K562 (cell line): ENCODE data around the gene LRRC26. TPM values are rescaled to one million over a fixed set of nuclear protein-coding genes. Genes with fewer than 3 reads are reported as not detected.

Source experiments
- HNRNPL ChIP-seq: fragments of 200-400 bp; formaldehyde crosslinking; IDR thresholded peaks from 2 replicates; pipeline ENCODE4 v1.6.1; 2017; ENCODE audit warnings: low read depth, mild to moderate bottlenecking, low read length
- NR2C2 ChIP-seq, 2 experiments: fragments of 200-800 bp in 1 of 2; sonication (Bioruptor generic) in 1 of 2; sonication (generic) in 1 of 2; formaldehyde crosslinking in 1 of 2; IDR thresholded peaks; 2 replicates each; pipeline versions ENCODE4 v1.6.1 to v1.8.0; 2016 to 2022; ENCODE audit warnings: mild to moderate bottlenecking in 1 of 2, missing compliant biosample characterization in 1 of 2, missing genetic modification characterization in 1 of 2, missing genetic modification reagents in 1 of 2
- REST ChIP-seq, 2 experiments: fragments of 450-650 bp; formaldehyde crosslinking in 1 of 2; IDR thresholded peaks; 2 replicates each; pipeline versions ENCODE4 v1.4.0 to v1.6.1; 2014 to 2020; ENCODE audit warnings: mild to moderate bottlenecking in 2 of 2, borderline replicate concordance in 1 of 2, low read depth in 1 of 2
- ZNF3 ChIP-seq: fragments of 250-450 bp; sonication (Bioruptor Pico); IDR thresholded peaks from 2 replicates; pipeline ENCODE4 v1.5.0; 2021; ENCODE audit warnings: mild to moderate bottlenecking, moderate library complexity
- polyA plus RNA-seq, 8 experiments: library from polyadenylated mRNA; depleted of rRNA in 4 of 8; stranded (reverse) in 5 of 8; unstranded in 3 of 8; fragments of >200 nt; fragmentation: Nextera tagmentation in 2 of 8; fragmentation: Illumina TruSeq in 1 of 8; extraction: Ambion mirVana in 2 of 8; extraction: Trizol in 1 of 8; gene quantifications; 2 replicates each; pipeline versions ENCODE4 v1.2.1 to v1.2.3, GENCODE V29; 2011 to 2014; ENCODE audit warnings: inconsistent platforms in 1 of 8, missing spikeins in 1 of 8
- total RNA-seq, 7 experiments: library from RNA; depleted of rRNA in 6 of 7; stranded (reverse); fragments of >200 nt in 6 of 7; fragmentation: Illumina TruSeq in 2 of 7; extraction: Trizol in 2 of 7; gene quantifications; 2 replicates each; pipeline versions ENCODE4 v1.2.1 to v1.2.3, GENCODE V29; 2011 to 2021; ENCODE audit warnings: low replicate concordance in 1 of 7

LRRC26 gene
- total and polyA plus RNA-seq, 9 of the 15 experiments (the other 6 are each of a cell fraction or from before 2014, with no cell fraction given), result not detected

- 0 out of 2 replicates have a peak, but pooled peaks have one; percentile 10 for TF ChIP-seq REST (IDR thresholded peaks at IDR 0.05; ENCODE audit: borderline replicate concordance)
- TF ChIP-seq REST (CRISPR knock-in tag; IDR thresholded peaks at IDR 0.05; ENCODE audit: low read depth), result no peak
- TF ChIP-seq HNRNPL, result peak; percentile 54; the same call in 1 of the 2 replicates
- TF ChIP-seq ZNF3 (CRISPR knock-in tag), result no peak
- TF ChIP-seq NR2C2 (CRISPR knock-in tag; IDR thresholded peaks at IDR 0.05), result no peak
- TF ChIP-seq NR2C2 (tag; IDR thresholded peaks at IDR 0.05), result no peak
Measured at GRCh38 chr9:137213160-137214060, 43.6 kb upstream of the LRRC26 start (continued).
